GM08714 (cell line): ENCODE measurements around the gene TMEM116.
"Not testable (repeated sequence)": the region's sequence is repeated elsewhere in the genome, so short reads cannot be mapped to it uniquely, and the experiment has no call there.

ENCODE experiments used
- H3K4me3 ChIP-seq: fragments of 200-500 bp; sonication (Bioruptor generic); 2 replicates; pipeline ENCODE4 v1.5.1; 2014; ENCODE audit warnings: mild to moderate bottlenecking, low read length, inconsistent platforms
- ZNF274 ChIP-seq: IDR thresholded peaks from 2 replicates; pipeline ENCODE4 v1.6.1; 2012; ENCODE audit warnings: mild to moderate bottlenecking, low read depth, low read length

The TMEM116 gene

DNA sequence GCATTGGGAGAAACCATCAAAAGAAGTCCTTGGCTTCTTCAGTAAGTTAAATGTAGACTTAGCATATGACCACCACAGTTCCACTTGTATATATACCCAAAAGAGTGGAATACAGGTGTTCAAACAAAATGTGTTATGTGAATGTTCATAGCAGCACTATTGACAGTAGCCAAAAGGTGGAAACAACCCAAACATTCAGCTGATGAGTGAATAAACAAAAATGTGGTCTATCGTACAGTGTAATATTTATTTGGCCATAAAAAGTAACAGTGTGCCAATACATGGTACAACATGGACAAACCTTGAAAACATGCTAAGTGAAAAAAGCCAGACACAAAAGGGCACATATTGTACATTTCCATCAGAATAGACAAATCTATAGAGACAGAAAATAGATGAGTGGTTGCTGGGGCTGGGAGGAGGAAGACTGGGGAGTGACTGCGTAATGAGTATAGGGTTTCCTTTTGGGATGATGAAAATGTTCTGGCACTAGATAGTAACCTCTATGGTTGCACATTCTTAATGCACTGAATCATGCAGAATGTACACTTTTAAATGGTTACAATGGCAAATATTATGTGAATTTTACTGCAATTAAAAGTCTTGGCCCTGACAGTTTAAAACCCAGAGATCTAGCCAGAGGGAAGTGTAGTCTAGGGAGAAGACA lies 5.7 kb upstream of the TMEM116 start:
- no peak for TF ChIP-seq ZNF274
- H3K4me3 ChIP-seq: no peak overlapping the region

DNA sequence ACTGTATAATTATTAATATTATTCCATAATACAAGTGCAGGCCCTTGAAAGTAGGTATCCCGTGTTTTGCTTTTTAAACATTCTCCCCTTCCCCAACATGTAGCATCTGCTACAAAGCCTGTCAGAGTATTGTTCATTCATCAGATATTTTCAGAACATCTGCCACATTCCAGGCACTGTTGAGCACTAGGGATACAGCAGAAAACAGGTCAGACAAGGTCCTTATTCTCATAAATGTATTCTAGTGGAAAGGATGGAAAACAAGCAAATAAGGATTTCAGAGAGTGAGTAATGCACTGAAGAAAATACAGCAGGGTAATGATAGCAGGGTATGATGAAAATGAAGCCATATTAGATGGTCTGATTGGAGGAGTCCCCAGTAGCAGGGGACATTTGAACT lies 4.1 kb upstream of the TMEM116 start:
- H3K4me3 ChIP-seq: no peak overlapping the region
- TF ChIP-seq ZNF274: no peak

DNA sequence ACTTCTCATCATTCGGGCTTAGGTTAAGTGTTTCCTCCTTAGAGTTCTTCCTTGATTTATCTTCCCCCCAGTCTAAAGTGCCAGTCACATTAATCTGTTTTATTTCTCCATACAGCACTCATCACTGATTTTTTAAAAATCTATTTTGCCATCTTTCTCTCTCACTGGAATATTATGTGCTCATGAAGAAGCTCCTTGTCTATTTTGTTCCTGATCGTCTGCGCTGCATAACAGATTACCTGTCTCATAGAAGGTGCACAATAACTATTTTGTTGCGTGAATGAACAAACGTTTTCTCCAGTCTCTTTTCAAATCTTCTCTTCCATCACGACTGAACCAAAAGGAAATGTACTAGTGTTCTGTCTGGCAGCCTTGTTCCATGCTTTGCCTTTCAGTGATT lies 3.0 kb upstream of the TMEM116 start:
- H3K4me3 ChIP-seq: no peak overlapping the region
- no peak for TF ChIP-seq ZNF274

DNA sequence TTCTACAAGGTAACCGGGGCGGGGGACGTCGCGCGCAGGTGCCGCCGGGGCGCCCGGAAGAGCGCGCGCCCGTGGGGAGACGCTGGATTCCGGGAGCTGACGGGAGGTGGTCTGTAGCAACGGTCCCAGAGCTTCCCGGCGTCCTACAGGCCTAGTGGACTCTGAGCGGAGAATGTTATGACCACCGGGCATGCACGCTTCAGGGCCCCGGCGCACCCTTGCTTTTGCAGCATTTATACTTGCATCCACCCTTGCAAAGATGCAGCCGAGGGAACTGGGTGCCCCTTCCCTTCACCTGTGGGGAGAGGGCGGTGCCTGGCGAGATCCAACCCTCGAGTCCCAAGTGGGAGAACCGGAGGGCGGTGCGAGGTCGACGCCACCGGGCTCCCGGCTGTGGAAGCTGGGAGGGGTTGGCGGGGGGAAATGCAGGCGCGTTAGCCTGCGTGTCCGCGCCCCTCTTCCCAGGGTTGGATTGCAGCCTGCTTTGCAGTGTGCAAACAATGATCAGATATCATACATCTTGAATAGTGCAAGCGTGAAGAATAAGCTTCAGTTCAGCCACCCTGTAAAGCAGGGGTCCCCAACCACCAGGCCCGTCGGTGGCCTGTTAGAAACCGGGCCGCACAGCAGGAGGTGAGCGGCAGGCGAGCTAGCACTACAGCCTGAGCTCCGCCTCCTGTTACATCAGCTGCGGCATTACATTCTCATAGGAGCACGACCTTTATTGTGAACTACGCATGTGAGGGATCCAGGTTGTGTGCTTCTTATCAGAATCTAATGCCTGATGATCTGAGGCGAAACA lies 837 bp upstream of the TMEM116 start:
- peak overlapping the region; percentile 86 for H3K4me3 ChIP-seq
- no peak for TF ChIP-seq ZNF274

DNA sequence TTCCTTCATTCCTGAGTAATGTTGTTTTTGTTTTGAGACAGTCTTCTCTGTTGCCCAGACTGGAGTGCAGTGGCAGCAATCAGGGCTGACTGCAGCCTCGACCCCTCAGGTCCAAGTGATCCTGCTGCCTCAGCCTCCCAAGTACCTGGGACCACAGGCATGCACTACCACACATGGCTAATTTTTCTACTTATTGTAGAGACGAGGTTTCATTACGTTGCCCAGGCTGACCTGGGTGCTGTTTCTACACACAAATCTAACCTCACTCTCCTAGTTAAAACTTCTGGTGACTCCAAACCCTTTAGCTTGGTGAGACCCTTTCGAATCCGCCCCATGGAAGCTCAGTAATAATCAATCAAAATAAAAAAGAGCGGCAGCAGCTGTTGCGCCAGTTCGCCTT lies 1.3 kb downstream of the TMEM116 start:
- H3K4me3 ChIP-seq: peak overlapping the region; percentile 64
- TF ChIP-seq ZNF274: no peak

DNA sequence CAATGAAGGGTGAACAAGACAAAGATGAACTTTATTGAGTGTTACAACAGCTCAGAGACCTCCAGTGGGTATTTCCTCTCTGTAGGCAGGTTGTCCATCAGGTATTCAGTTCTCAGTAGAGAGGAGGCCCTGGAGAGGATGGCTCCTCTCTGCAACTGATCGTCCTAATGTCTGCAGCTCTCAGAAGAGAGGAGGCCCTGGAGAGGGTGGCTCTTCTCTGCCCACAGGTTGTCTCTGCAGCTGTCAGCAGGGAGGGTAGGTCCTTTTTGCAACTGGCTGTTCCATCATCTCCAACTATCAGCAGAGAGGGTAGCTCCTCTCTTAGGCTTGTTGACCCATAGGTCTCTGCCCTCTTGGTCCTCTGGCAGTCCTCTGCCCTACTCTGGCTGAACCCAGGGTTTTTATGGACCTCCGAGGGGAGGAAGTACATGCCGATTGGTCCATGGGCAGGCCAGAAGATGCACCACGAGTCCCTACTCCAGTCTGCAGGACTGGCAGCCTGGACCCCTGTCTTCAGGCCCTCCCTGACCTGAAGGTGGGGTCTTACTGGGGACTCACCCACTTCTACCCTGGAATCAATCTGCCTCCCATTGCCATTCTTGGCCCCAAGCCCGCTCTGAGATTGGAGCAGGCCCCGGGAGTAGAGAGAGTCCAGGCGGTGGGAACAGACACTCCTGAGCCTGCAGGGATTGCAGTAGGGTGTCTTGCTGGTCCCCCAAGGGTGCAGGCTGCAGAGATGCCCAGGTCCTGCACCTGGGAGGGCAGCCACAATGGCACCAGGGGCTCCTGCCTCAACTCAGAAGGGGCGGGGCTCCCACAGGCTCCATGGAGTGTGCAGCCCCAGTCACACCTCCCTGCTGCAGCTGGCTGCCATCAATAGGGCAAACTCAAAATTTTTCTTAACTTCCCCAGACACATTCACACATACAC lies 2.3 kb downstream of the TMEM116 start:
- no peak for TF ChIP-seq ZNF274
- no peak overlapping the region for H3K4me3 ChIP-seq

DNA sequence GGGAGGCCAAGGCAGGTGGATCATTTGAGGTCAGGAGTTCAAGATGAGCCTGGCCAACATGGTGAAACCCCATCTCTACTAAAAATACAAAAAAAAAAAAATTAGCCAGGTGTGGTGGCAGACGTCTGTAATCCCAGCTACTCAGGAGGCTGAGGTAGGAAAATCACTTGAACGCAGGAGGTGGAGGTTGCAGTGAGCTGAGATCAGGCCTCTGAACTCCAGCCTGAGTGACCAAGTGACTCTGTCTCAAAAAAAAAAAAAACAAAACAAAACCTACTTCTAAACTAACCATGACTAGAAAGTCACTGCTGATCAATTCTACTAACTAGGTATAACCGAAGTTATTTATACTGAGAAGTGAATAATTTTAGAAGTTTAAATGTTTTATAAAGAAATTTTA lies 3.4 kb downstream of the TMEM116 start:
- not testable (repeated sequence) for H3K4me3 ChIP-seq

DNA sequence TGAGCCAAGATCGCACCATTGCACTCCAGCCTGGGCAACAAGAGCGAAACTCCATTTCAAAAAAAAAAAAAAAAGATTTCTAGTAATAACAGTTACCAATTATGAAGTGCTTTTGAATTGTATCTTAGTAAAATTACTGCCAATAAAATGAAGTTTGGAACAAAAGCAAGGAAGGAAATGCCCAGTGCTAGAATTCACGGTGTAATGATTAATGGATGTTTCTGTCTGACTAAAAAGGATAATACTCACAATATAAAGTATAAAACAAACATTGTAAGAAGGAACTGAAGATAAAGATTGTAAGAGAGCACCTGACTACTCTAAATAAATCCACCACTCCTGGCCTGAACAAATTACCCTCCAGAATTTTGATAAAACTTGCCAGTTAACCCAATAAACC lies 4.0 kb downstream of the TMEM116 start:
- TF ChIP-seq ZNF274: no peak

DNA sequence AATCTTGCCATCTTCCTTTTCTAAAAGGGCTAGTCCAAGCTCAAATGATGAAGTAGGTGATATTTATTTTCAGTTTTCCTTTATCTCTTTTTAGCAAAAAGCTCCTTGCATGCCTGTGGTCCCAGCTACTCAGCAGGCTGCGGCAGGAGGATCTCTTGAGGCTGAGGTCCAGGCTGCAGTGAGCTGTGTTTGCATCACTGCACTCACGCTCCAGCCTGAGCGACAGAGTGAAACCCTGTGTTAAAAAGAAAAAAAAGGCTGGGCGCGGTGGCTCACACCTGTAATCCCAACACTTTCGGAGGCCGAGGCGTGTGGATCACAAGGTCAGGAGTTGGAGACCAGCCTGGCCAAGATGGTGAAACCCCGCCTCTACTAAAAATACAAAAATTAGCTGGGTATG lies 5.0 kb downstream of the TMEM116 start:
- H3K4me3 ChIP-seq: no peak overlapping the region
- TF ChIP-seq ZNF274: no peak

More for the DNA sequence above, 4.0 kb downstream of the TMEM116 start:
- H3K4me3 ChIP-seq: no peak overlapping the region

DNA sequence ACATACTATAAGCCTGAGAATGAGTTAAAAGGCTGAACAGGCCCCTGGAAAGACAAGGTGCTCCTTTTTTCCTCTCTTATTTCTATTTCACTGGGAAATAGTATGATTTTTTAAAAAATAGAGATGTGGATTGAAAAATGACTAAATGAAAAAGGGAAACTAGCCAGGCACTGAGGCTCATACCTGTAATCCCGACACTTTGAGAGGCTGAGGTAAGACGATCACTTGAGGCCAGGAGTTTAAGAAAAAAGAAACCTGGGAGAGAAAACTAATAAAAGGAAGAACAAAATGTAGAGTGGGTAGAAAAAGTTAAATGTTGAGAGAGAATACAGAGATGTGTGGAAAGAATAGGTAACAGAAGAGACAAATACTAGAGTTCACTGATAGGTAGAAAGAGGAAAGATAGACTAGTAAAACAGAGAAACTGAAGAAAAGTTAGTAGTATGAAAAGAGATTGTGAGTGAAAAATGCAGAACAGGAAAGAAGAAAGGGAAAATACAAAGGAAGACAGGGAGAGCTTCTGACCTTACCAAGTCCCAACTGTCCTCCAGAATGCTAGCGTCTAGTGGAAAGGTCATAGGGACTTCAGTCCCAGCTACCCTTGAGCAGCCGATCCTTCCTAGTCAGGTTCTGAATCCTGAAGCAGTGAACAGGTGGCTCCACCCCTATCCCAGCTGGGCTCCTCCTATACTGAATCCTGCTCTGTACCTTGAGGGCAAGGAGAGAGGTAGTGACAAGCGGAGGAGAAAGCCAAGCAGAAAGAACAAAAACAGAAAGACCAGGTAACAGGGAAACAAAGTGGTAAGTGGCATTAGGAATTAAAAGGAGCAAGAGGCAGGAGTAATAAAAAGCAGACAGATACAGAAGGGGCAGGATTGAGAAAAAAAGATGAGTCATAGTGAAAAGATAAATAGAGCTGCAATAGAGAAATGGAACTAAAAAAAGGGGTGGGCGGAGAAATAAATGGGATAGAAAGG lies 7.3 kb downstream of the TMEM116 start:
- H3K4me3 ChIP-seq: no peak overlapping the region
- TF ChIP-seq ZNF274: no peak

DNA sequence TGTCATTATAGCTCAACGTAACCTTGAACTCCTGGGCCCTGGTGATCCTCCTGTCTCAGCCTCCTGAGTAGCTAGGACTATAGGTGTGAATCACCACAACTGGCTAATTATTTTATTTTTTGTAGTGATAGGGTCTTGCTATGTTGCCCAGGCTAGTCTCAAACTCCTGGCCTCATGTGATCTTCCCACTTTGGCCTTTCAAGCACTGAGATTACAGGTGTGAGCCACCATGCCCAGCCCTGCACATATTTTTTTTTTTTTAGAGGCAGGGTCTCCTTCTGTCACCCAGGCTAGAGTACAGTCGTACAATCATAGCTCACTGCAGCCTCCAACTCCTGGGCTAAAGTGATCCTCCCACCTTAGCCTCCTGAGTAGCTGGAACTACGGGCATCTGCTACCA lies 8.9 kb downstream of the TMEM116 start:
- no peak overlapping the region for H3K4me3 ChIP-seq
- TF ChIP-seq ZNF274: no peak

DNA sequence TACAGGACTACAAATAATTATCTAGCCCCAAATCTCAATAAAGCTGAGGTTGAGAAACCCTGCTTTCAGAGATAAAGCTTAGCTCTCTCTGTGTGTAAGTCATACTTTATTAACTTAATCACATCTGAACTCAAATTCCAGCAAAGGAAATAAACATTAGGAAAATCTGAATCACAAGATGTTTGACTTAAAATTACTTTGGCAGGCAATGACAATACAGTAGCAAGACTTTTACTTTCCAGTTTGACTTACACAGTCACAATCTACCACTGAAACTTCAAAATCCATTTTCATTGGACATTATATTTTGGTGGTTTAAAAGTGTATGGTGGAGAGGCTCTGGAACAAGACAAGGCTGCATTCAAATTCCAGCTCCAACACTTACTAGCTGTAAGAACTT lies 11.4 kb downstream of the TMEM116 start:
- TF ChIP-seq ZNF274: no peak
- H3K4me3 ChIP-seq: no peak overlapping the region

DNA sequence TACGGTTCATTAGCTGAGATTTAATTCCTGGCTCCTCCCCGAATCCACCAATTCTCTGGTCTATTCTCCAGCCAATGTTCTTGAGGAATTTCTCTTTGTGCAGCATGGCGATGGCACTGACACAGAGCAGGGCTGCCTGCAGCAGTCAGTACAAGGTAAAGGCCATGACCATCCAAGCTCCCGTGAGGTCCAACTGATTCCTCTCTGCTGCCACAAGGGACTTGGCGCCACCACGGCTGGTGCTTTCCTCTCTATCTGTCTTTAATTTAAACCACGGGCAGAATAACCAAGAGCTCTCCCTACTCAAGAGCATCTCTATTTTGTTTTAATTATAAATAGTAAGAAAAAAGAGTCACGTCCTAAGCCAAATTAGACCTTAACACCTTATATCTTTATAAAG lies 12.1 kb downstream of the TMEM116 start:
- H3K4me3 ChIP-seq: no peak overlapping the region
- no peak for TF ChIP-seq ZNF274

DNA sequence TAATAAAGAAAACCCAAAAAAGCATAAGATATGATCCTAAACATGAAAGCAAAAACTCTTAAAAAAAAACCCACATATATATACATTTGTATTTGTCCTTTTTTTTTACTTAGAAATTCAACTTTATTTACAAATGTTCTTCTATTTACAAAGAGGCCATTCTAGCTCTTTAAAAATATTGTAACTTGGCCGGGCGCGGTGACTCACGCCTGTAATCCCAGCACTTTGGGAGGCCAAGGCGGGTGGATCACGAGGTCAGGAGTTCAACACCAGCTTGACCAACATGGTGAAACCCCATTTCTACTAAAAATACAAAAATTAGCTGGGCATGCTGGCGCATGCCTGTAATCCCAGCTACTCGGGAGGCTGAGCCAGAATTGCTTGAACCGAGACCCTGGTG lies 13.8 kb downstream of the TMEM116 start:
- H3K4me3 ChIP-seq: not testable (repeated sequence)
